NCI-H345 treated with DMSO at 0.1 percent for 48 hours (cell line): ENCODE data around the gene TP63.

Experiments
- DNase-seq: peaks from one replicate; lab custom pipeline; 2025; ENCODE audit not compliant: unreplicated experiment; lab: John Stamatoyannopoulos, UW

Gene TP63

GRCh38 chr3:189909139-189909538 is 277.9 kb downstream of the TP63 start:
- no peak for DNase-seq

GRCh38 chr3:189909573-189909972 is 278.4 kb downstream of the TP63 start:
- DNase-seq = no peak

GRCh38 chr3:189911001-189911400 is 279.8 kb downstream of the TP63 start:
- DNase-seq = no peak

- no peak for DNase-seq
These were observed 283.6 kb downstream of the TP63 start for GRCh38 chr3:189914799-189915198.

GRCh38 chr3:189921770-189922169 is 290.6 kb downstream of the TP63 start:
- DNase-seq = no peak

- no peak for DNase-seq
These were observed 297.0 kb downstream of the TP63 start for GRCh38 chr3:189927975-189928895.

DNA sequence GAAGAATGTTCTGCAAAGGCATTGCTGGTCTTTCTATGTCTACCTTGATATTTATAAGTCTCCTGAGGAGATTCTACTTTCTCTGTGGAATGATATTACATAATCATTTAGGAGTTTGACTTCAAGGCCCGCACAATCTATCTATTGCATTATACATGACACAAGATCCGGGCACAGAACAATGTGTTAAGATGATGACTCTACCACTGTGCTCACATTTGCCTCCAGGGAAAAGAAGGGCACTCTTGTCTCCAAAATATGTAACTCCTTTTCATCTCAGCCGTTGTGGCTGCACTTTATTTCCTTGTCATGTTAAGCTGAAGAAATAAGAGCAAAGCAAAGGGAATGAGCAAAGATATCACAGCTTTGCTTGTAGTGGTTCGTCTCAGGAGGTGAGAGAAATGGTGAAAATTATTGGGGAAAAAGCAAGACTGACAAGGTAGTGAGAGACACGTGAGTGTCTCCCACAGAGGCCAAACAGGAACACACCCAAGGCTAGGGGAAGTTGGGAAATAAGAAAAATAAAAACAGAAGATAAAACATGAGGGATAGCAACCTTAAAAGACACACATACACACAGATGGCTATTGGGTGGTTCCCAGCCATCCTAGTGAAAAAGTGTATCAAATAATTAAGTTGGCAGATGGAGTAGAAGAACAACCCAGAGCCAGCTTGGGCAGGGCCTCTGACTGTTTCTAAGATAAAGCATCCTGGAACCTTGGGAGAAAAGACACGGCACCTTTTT is 305.2 kb downstream of the TP63 start:
- no peak for DNase-seq

GRCh38 chr3:189937302-189938127 is 306.3 kb downstream of the TP63 start:
- no peak for DNase-seq

DNA sequence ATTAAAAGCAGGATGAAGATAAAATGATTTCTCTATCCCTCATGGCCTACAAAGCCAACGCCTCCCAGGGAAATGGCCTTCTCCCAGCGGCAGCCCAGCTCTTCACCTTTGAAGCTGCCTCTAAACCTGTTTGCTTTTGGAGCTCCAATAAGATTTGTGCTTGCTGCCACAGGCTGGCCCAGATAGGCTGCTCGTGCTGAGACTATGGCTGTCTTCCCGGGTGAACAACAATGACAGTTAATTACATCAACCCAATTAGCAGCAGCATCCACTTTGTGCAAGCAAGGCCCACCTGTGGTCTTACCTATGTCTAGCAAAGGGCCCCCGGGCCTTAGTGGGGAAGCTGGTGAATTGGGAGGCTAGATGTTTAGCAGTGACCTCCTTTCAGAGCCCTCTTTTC is 309.9 kb downstream of the TP63 start:
- no peak for DNase-seq

GRCh38 chr3:189941679-189942078 is 310.5 kb downstream of the TP63 start:
- DNase-seq = no peak

DNA sequence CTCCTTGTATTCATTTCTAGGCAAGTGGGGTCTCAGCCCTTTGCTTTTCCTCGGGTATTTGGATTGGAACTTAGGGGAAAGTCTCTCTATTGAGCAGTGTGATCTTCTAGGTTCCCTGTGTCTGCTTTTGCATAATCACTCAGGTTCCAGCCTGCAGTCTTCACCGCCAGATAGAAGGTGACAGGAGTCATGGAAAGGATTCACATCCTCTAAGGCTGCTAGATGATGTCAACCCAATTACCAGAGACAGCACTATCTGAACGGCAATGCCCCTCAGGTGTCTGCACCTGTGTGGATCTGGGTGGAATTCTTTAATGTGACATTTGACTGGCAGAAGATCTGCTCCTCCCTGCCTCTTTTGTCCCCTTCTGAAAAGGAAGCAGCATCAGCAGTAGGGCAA is 311.8 kb downstream of the TP63 start:
- no peak for DNase-seq

DNA sequence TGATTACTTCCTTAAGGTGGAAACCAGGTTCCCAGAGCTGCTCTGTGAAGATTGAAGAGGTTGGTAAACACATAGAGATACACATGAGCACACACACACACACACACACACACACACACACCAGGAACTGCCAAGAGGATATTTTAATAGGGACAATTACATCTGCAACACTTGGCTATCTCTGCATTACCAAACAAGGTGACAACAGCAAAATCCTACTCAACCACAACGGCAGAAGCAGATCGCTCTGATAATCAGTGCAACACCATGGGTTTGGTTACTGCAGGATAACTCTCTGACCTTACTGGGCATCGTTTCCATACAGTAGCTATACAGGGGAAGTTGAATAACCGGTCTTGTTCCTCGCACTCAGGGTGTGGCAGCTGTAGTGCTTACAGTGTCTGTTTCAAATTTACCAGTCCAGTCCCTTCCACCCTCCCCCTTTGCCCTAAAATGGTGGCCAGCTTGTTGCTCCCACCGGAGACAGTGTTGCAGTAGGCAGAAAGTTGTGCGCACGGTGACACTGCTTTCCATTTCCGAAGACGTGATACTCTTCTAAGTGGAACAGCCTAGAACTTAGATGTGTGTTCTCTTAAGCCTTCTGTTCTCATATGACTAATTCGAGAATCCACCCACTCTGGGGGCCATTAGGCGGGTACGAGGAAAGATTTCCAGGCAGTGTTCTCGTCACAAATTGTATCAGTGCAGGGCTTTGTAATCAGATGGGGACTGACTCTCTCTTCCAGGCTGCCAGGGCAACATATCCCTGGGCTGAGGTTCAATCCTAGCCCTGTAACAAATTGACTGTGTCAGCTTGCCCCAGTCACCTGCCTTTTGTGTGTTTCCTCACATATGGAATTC is 313.3 kb downstream of the TP63 start:
- DNase-seq = no peak

- no peak for DNase-seq
These were observed 314.9 kb downstream of the TP63 start for GRCh38 chr3:189945935-189946709.
